ENCODE results near the gene TMSB4X. TPM values are rescaled to one million over a fixed set of nuclear protein-coding genes. Genes with fewer than 3 reads are reported as not detected.

TMSB4X gene
- total and polyA plus RNA-seq, 2 of the 8 experiments (the other 6 are each of a cell fraction or from before 2014, with no cell fraction given): 2,063 to 2,112 TPM

DNA sequence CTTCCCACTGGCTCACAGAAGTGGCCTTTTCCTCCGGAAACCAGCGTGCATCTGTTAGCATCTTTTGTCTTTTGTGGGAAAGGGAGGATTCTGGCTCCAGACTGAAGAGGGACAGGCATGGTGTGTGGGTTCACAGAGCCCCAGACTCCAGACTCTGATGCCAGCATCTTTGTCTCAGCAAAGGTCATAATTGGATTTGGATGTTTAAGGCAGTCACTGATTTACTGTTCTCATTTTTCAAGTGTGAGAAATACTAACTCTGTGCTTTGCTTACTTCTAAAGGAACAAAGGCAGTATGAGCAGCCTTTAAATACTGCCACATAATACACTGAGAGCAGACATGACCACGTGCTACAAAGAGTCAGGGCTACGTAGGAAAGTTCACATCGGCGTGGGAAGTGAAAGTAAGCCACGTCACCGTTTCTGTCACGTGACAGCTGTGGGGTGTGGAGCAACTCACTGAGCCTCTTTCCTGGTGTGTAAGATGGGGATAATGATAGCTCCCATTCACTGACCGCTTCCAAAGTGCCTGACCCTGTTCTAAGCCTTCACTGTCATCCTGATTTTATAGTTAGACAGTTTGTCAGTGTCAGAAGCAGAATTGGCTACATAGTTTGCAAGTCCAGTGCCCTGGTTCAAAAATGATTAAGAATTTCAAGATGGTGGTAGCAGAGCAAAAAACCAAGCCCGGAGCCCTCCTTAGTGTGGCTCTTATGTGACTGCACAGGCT is 24.8 kb upstream of the TMSB4X start:
- POLR2A ChIA-PET (ENCODE audit: partially characterized antibody): interaction anchor here (1.5 to 2.3 kb wide), 2 partner anchors 25 to 28 kb away, joined by 4 to 10 read pairs; partner anchors contain the start of gene TMSB4X
- no peaks in the 10 kb centered on the region for H3K79me2 ChIP-seq (ENCODE audit: control insufficient read depth in 1 of 2, insufficient read depth in 2 of 2, low read length in 2 of 2)
- no peak overlapping the region for H4K8ac ChIP-seq (ENCODE audit: extremely low read depth, insufficient read depth, low read length)
- WGBS, 2 experiments (ENCODE audit: extremely low coverage in 1 of 2, insufficient coverage in 1 of 2, insufficient read length in 1 of 2, insufficient replicate concordance in 2 of 2, low coverage in 1 of 2, low lambda C conversion rate in 2 of 2, missing lambda C conversion rate in 1 of 2): 82% methylated on average over 10 of the region's 11 CpGs; no CpG with 5 or more reads in 1 of the 2 experiments
- H2AFZ ChIP-seq (ENCODE audit: low read length): no peak overlapping the region
- H2BK5ac ChIP-seq (ENCODE audit: low read depth, low read length): no peak overlapping the region
- no peak for DNase-seq (ENCODE audit: low read depth in 1 of 2, low spot score in 2 of 2)
- H3K18ac ChIP-seq (ENCODE audit: extremely low read depth, low read length): no peak overlapping the region
- no peak overlapping the region for H3K4me2 ChIP-seq (ENCODE audit: insufficient read depth in 1 of 2, low read depth in 2 of 2, low read length in 2 of 2)
- H3K4ac ChIP-seq (replicated peaks; ENCODE audit: insufficient read length, low read depth, low read length): no peak overlapping the region
- H4K5ac ChIP-seq (ENCODE audit: insufficient read length, low read depth, low read length): no peak overlapping the region
- H3K23me2 ChIP-seq (ENCODE audit: low read depth, low read length): no peaks in the 10 kb centered on the region
- no peak overlapping the region for H2BK120ac ChIP-seq (replicated peaks; ENCODE audit: low read depth, low read length)
- no peak overlapping the region for H4K91ac ChIP-seq (replicated peaks; ENCODE audit: insufficient read length, low read length)
- no peak for FAIRE-seq
- TF ChIP-seq TEAD4 (IDR thresholded peaks at IDR 0.05; ENCODE audit: low read depth, low read length) (no peak), SRF (IDR thresholded peaks at IDR 0.05; ENCODE audit: low read depth, low read length) (no peak), EZH2 (IDR thresholded peaks at IDR 0.05; ENCODE audit: low read depth, low read length, severe bottlenecking) (no peak), CREB1 (IDR thresholded peaks at IDR 0.05) (no peak)
- H3K27me3 ChIP-seq (replicated peaks in 1 of 4; ENCODE audit: control insufficient read depth in 3 of 4, extremely low read depth in 1 of 4, insufficient read depth in 3 of 4, low read length in 3 of 4): no peaks in the 10 kb centered on the region
- no peak overlapping the region for H2BK12ac ChIP-seq (ENCODE audit: low read depth, low read length)
- no peak overlapping the region for H3K27ac ChIP-seq (ENCODE audit: low read depth, low read length)
- H3K79me1 ChIP-seq (ENCODE audit: low read depth, low read length): no peaks in the 10 kb centered on the region
- H3K9ac ChIP-seq (replicated peaks in 1 of 4; ENCODE audit: extremely low read depth in 1 of 4, low read depth in 3 of 4, low read length in 3 of 4): no peak overlapping the region
- no peak overlapping the region for H2BK20ac ChIP-seq (ENCODE audit: low read length)
- no peaks in the 10 kb centered on the region for H3K36me3 ChIP-seq (ENCODE audit: control insufficient read depth in 2 of 4, insufficient read depth in 4 of 4, low read length in 3 of 4)
- CTCF ChIA-PET (ENCODE audit: partially characterized antibody): interaction anchor here (0.9 to 1.8 kb wide), 10 partner anchors 15 to 560 kb away, joined by 3 to 6 read pairs (median 3); no protein-coding TSS in a partner anchor
- H3K4me3 ChIP-seq (ENCODE audit: extremely low read depth in 1 of 4, insufficient read depth in 2 of 4, low read depth in 3 of 4, low read length in 4 of 4): no peak overlapping the region
- H3K14ac ChIP-seq (ENCODE audit: insufficient read length): no peak overlapping the region
- H3K9me3 ChIP-seq (ENCODE audit: insufficient read depth in 2 of 2, low read depth in 1 of 2, low read length in 1 of 2): no peaks in the 10 kb centered on the region
- peaks cover 0 to 7% (median 5%) of the 10 kb centered on the region in 4 experiments; a peak in 5 of 7 replicates for H3K4me1 ChIP-seq (replicated peaks in 1 of 4; ENCODE audit: control insufficient read depth in 3 of 4, insufficient read depth in 4 of 4, low read length in 3 of 4)
- no peak overlapping the region for H2AK5ac ChIP-seq (ENCODE audit: low read depth, low read length)
- no peak overlapping the region for H2BK15ac ChIP-seq (ENCODE audit: low read length)
- H3K23ac ChIP-seq (ENCODE audit: insufficient read length): no peak overlapping the region
- H3K56ac ChIP-seq (replicated peaks; ENCODE audit: insufficient read length, low read depth, low read length): no peak overlapping the region
- no peaks in the 10 kb centered on the region for H4K20me1 ChIP-seq (replicated peaks in 1 of 2; ENCODE audit: control insufficient read depth in 1 of 2, insufficient read depth in 2 of 2, low read length in 2 of 2)

All from H1 (cell line).